SK-N-SH treated with all-trans-retinoic acid at 6 μM for 48 hours (cell line): ENCODE data around the gene HERC4.
"Not testable (repeated sequence)": the region's sequence is repeated elsewhere in the genome, so short reads cannot be mapped to it uniquely, and the experiment has no call there.

Source experiments
- ATAC-seq: fragments of 200-7000 bp; cut with Tn5 transposase; 3 replicates; pipeline ENCODE4 v1.9.1; 2020; ENCODE audit warnings: mild to moderate bottlenecking, moderate library complexity
- CREB5 ChIP-seq: fragments of 250-450 bp; sonication (Bioruptor Pico); IDR thresholded peaks from 2 replicates; pipeline ENCODE4 v1.5.1; 2020; ENCODE audit warnings: low read depth, mild to moderate bottlenecking, moderate library complexity
- CSDC2 ChIP-seq: fragments of 250-450 bp; sonication (Bioruptor Pico); IDR thresholded peaks from 2 replicates; pipeline ENCODE4 v1.5.0; 2020; ENCODE audit warnings: mild to moderate bottlenecking, moderate library complexity
- GLIS3 ChIP-seq: fragments of 250-450 bp; sonication (Bioruptor Pico); IDR thresholded peaks from 2 replicates; pipeline ENCODE4 v1.5.0; 2020; ENCODE audit warnings: mild to moderate bottlenecking, moderate library complexity
- ISL1 ChIP-seq: fragments of 250-450 bp; sonication (Bioruptor Pico); IDR thresholded peaks from 2 replicates; pipeline ENCODE4 v2.1.2; 2022; ENCODE audit warnings: mild to moderate bottlenecking, moderate library complexity
- OSR1 ChIP-seq: fragments of 250-450 bp; sonication (Bioruptor Pico); IDR thresholded peaks from 2 replicates; pipeline ENCODE4 v1.8.0; 2022; ENCODE audit warnings: moderate library complexity, mild to moderate bottlenecking, inconsistent platforms
- PATZ1 ChIP-seq: fragments of 250-450 bp; sonication (Bioruptor Pico); IDR thresholded peaks from 2 replicates; pipeline ENCODE4 v1.8.0; 2020; ENCODE audit warnings: mild to moderate bottlenecking, moderate library complexity, borderline replicate concordance
- RARB ChIP-seq: fragments of 250-450 bp; sonication (Bioruptor Pico); IDR thresholded peaks from 2 replicates; pipeline ENCODE4 v1.8.0; 2021; ENCODE audit warnings: mild to moderate bottlenecking, moderate library complexity
- SNAI2 ChIP-seq: fragments of 250-450 bp; sonication (Bioruptor Pico); IDR thresholded peaks from 2 replicates; pipeline ENCODE4 v1.5.0; 2020; ENCODE audit warnings: mild to moderate bottlenecking, moderate library complexity
- TCF4 ChIP-seq: fragments of 250-450 bp; sonication (Bioruptor Pico); IDR thresholded peaks from 2 replicates; pipeline ENCODE4 v1.8.0; 2021; ENCODE audit warnings: mild to moderate bottlenecking, moderate library complexity, borderline replicate concordance
- TSHZ2 ChIP-seq: fragments of 250-450 bp; sonication (Bioruptor Pico); IDR thresholded peaks from 2 replicates; pipeline ENCODE4 v1.5.0; 2020; ENCODE audit warnings: mild to moderate bottlenecking, moderate library complexity
- ZC3H10 ChIP-seq: fragments of 250-450 bp; sonication (Bioruptor Pico); IDR thresholded peaks from 2 replicates; pipeline ENCODE4 v1.5.1; 2021; ENCODE audit warnings: mild to moderate bottlenecking, moderate library complexity
- ZFP30 ChIP-seq: fragments of 450-650 bp; formaldehyde crosslinking; IDR thresholded peaks from 2 replicates; pipeline ENCODE4 v1.5.0; 2022; ENCODE audit warnings: mild to moderate bottlenecking, moderate library complexity
- ZNF565 ChIP-seq: fragments of 450-650 bp; formaldehyde crosslinking; conservative IDR thresholded peaks from 2 replicates; pipeline ENCODE4 v1.5.0; 2020; ENCODE audit warnings: low read depth, mild to moderate bottlenecking, moderate library complexity
- ZNF8 ChIP-seq: fragments of 450-650 bp; formaldehyde crosslinking; IDR thresholded peaks from 2 replicates; pipeline ENCODE4 v1.5.0; 2020; ENCODE audit warnings: mild to moderate bottlenecking, moderate library complexity
- TF ChIP-seq, protein P1 (sequence below): fragments of 250-450 bp; sonication (Bioruptor Pico); IDR thresholded peaks from 2 replicates; pipeline ENCODE4 v1.5.1; 2021; ENCODE audit warnings: mild to moderate bottlenecking, moderate library complexity

HERC4 gene

GRCh38 chr10:67883710-67884312 lies 191.3 kb downstream of the HERC4 start:
- peak; percentile 30; the same call in 2 of the 3 replicates for ATAC-seq
- no peak for TF ChIP-seq ZNF565

GRCh38 chr10:67878133-67878532 lies 196.9 kb downstream of the HERC4 start:
- ATAC-seq = no peak
- TF ChIP-seq TSHZ2 (no peak), ISL1 (CRISPR knock-in tag) (no peak), OSR1 (CRISPR knock-in tag) (no peak), RARB (CRISPR knock-in tag) (no peak), ZNF8 (CRISPR knock-in tag) (no peak), ZFP30 (CRISPR knock-in tag) (no peak), CSDC2 (no peak), SNAI2 (CRISPR knock-in tag) (no peak), GLIS3 (CRISPR knock-in tag) (no peak), TCF4 (CRISPR knock-in tag) (no peak), PATZ1 (CRISPR knock-in tag) (no peak)
- TF ChIP-seq, protein P1, sequence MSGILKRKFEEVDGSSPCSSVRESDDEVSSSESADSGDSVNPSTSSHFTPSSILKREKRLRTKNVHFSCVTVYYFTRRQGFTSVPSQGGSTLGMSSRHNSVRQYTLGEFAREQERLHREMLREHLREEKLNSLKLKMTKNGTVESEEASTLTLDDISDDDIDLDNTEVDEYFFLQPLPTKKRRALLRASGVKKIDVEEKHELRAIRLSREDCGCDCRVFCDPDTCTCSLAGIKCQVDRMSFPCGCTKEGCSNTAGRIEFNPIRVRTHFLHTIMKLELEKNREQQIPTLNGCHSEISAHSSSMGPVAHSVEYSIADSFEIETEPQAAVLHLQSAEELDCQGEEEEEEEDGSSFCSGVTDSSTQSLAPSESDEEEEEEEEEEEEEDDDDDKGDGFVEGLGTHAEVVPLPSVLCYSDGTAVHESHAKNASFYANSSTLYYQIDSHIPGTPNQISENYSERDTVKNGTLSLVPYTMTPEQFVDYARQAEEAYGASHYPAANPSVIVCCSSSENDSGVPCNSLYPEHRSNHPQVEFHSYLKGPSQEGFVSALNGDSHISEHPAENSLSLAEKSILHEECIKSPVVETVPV (CRISPR knock-in tag) = no peak

DNA sequence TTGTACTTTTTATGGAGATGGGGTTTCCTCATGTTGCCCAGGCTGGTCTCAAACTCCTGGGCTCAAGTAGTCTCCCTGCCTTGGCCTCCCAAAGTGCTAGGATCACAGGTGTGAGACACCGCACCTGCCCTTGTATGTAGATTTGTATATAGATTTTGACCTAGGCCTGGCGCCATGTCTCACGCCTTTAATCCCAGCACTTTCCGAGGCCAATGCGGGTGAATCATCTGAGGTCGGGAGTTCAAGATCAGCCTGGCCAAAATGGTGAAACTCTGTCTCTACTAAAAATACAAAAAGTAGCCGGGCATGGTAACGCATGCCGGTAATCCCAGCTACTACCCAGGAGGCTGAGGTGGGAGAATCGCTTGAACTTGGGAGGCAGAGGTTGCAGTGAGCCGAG lies 197.7 kb downstream of the HERC4 start:
- ATAC-seq = not testable (repeated sequence)

DNA sequence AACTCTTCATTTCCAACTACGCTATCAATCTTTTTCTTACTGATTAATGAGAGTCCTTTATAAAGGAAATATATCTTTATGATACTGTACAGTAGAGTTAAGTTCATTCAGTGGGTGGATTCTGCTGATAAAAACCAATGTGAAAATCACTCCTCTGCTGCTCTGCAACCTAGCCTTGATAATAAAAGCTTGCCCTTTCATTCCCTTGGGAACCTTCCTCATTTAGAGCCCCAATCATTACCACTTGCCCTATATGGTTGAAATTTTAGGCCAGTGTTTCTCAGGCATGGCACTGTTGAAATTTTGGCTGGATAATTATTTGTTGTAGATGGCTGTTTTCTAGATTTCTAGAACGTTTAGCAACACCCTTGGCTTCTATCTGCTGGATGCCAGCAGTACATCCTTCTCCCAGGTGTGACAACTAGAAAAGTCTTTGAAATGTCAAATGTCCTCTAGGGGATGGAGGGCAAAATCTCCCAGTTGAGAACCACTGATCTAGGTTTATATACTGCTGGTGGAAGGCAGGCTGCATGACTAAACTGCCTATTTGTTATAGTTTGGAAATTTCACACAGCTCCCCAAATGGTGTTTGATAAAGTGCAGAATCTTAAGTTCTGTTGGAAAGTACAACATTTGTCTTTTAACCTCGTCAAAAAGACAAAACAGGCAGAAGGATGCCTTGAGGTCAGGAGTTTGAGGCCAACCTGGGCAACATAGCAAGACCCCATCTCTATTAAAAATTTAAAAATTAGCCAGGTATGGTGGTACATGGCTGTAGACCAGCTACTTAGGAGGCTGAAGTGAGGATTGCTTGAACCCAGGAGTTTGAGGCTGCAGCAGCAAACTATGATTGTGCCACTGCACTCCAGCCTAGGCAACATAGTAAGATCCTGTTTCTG lies 199.5 kb downstream of the HERC4 start:
- TF ChIP-seq CSDC2 (no peak), TCF4 (CRISPR knock-in tag) (no peak), GLIS3 (CRISPR knock-in tag) (no peak), ZFP30 (CRISPR knock-in tag) (no peak), ZNF8 (CRISPR knock-in tag) (no peak), SNAI2 (CRISPR knock-in tag) (no peak), ZC3H10 (CRISPR knock-in tag) (no peak), OSR1 (CRISPR knock-in tag) (no peak), CREB5 (CRISPR knock-in tag) (no peak)
- no peak for ATAC-seq
